ENCODE results near the gene ADGRF4. TPM values are rescaled to one million over a fixed set of nuclear protein-coding genes. Genes with fewer than 3 reads are reported as not detected.
"Not testable (repeated sequence)": the region's sequence is repeated elsewhere in the genome, so short reads cannot be mapped to it uniquely, and the experiment has no call there.

The ADGRF4 gene
- total RNA-seq, 1 experiment from 2014 or later = not detected

GRCh38 chr6:47733879-47734558, 35.6 kb downstream of the ADGRF4 start:
- no peak for DNase-seq (ENCODE audit: low read depth in 1 of 2, low spot score in 2 of 2)
- H3K9me3 ChIP-seq (replicated peaks) = no peaks in the 10 kb centered on the region
- no peaks in the 10 kb centered on the region for H3K4me1 ChIP-seq (replicated peaks)
- no peaks in the 10 kb centered on the region for H3K36me3 ChIP-seq
- H3K27ac ChIP-seq = no peak overlapping the region
- no peaks in the 10 kb centered on the region for H3K27me3 ChIP-seq (replicated peaks)
- no peak overlapping the region for H3K4me3 ChIP-seq

GRCh38 chr6:47734831-47735481, 36.6 kb downstream of the ADGRF4 start:
- Histone ChIP-seq H3K36me3 (no peaks in the 10 kb centered on the region), H3K9me3 (replicated peaks) (no peaks in the 10 kb centered on the region), H3K27me3 (replicated peaks) (no peaks in the 10 kb centered on the region), H3K4me3 (no peak overlapping the region), H3K27ac (no peak overlapping the region), H3K4me1 (replicated peaks) (no peaks in the 10 kb centered on the region)
- no peak for DNase-seq (ENCODE audit: low read depth in 1 of 2, low spot score in 2 of 2)

- DNase-seq (ENCODE audit: low read depth in 1 of 2, low spot score in 2 of 2) = no peak
Observed at GRCh38 chr6:47736083-47736700, 37.8 kb downstream of the ADGRF4 start.

GRCh38 chr6:47737406-47737805, 39.0 kb downstream of the ADGRF4 start:
- no peak overlapping the region for H3K4me3 ChIP-seq
- no peaks in the 10 kb centered on the region for H3K4me1 ChIP-seq (replicated peaks)
- H3K9me3 ChIP-seq (replicated peaks) = no peaks in the 10 kb centered on the region
- H3K36me3 ChIP-seq = no peaks in the 10 kb centered on the region
- no peak for DNase-seq (ENCODE audit: low read depth in 1 of 2, low spot score in 2 of 2)
- no peak overlapping the region for H3K27ac ChIP-seq
- H3K27me3 ChIP-seq (replicated peaks) = no peaks in the 10 kb centered on the region

More at GRCh38 chr6:47736083-47736700, 37.8 kb downstream of the ADGRF4 start:
- Histone ChIP-seq H3K27ac (no peak overlapping the region), H3K9me3 (replicated peaks) (no peaks in the 10 kb centered on the region), H3K36me3 (no peaks in the 10 kb centered on the region), H3K4me1 (replicated peaks) (no peaks in the 10 kb centered on the region), H3K4me3 (no peak overlapping the region), H3K27me3 (replicated peaks) (no peaks in the 10 kb centered on the region)

GRCh38 chr6:47740714-47741113, 42.3 kb downstream of the ADGRF4 start:
- no peaks in the 10 kb centered on the region for H3K27me3 ChIP-seq (replicated peaks)
- H3K27ac ChIP-seq = no peak overlapping the region
- H3K4me1 ChIP-seq (replicated peaks) = no peaks in the 10 kb centered on the region
- no peak for DNase-seq (ENCODE audit: low read depth in 1 of 2, low spot score in 2 of 2)
- H3K9me3 ChIP-seq (replicated peaks) = no peaks in the 10 kb centered on the region
- H3K4me3 ChIP-seq = no peak overlapping the region
- no peaks in the 10 kb centered on the region for H3K36me3 ChIP-seq

- no peak for DNase-seq (ENCODE audit: low read depth in 1 of 2, low spot score in 2 of 2)
- Histone ChIP-seq H3K36me3 (no peaks in the 10 kb centered on the region), H3K4me3 (no peak overlapping the region), H3K9me3 (replicated peaks) (no peaks in the 10 kb centered on the region), H3K4me1 (replicated peaks) (no peaks in the 10 kb centered on the region), H3K27ac (no peak overlapping the region), H3K27me3 (replicated peaks) (no peaks in the 10 kb centered on the region)
Observed at GRCh38 chr6:47741807-47742206, 43.4 kb downstream of the ADGRF4 start.

GRCh38 chr6:47743744-47744143, 45.4 kb downstream of the ADGRF4 start:
- no peak for DNase-seq (ENCODE audit: low read depth in 1 of 2, low spot score in 2 of 2)

GRCh38 chr6:47745269-47745668, 46.9 kb downstream of the ADGRF4 start:
- H3K36me3 ChIP-seq; H3K27ac ChIP-seq; H3K4me1 ChIP-seq (replicated peaks); H3K4me3 ChIP-seq; H3K9me3 ChIP-seq (replicated peaks); DNase-seq (ENCODE audit: low read depth in 1 of 2, low spot score in 2 of 2); H3K27me3 ChIP-seq (replicated peaks): not testable (repeated sequence)

More at GRCh38 chr6:47743744-47744143, 45.4 kb downstream of the ADGRF4 start:
- Histone ChIP-seq H3K4me1 (replicated peaks) (no peaks in the 10 kb centered on the region), H3K4me3 (no peak overlapping the region), H3K27me3 (replicated peaks) (no peaks in the 10 kb centered on the region), H3K36me3 (no peaks in the 10 kb centered on the region), H3K9me3 (replicated peaks) (no peaks in the 10 kb centered on the region), H3K27ac (no peak overlapping the region)

- Histone ChIP-seq H3K4me3 (no peak overlapping the region), H3K27ac (no peak overlapping the region), H3K27me3 (replicated peaks) (no peaks in the 10 kb centered on the region), H3K9me3 (replicated peaks) (no peaks in the 10 kb centered on the region), H3K4me1 (replicated peaks) (no peaks in the 10 kb centered on the region), H3K36me3 (no peaks in the 10 kb centered on the region)
- no peak for DNase-seq (ENCODE audit: low read depth in 1 of 2, low spot score in 2 of 2)
Observed at GRCh38 chr6:47749757-47750156, 51.4 kb downstream of the ADGRF4 start.

- Histone ChIP-seq H3K27ac (no peak overlapping the region), H3K9me3 (replicated peaks) (no peaks in the 10 kb centered on the region), H3K27me3 (replicated peaks) (no peaks in the 10 kb centered on the region), H3K4me3 (no peak overlapping the region), H3K4me1 (replicated peaks) (no peaks in the 10 kb centered on the region), H3K36me3 (no peaks in the 10 kb centered on the region)
- no peak for DNase-seq (ENCODE audit: low read depth in 1 of 2, low spot score in 2 of 2)
Observed at GRCh38 chr6:47752801-47753200, 54.4 kb downstream of the ADGRF4 start.

GRCh38 chr6:47759364-47759763, 61.0 kb downstream of the ADGRF4 start:
- H3K27ac ChIP-seq = no peak overlapping the region
- no peak overlapping the region for H3K4me3 ChIP-seq
- H3K4me1 ChIP-seq (replicated peaks) = no peaks in the 10 kb centered on the region
- H3K27me3 ChIP-seq (replicated peaks) = no peaks in the 10 kb centered on the region
- H3K9me3 ChIP-seq (replicated peaks) = no peaks in the 10 kb centered on the region
- DNase-seq (ENCODE audit: low read depth in 1 of 2, low spot score in 2 of 2) = no peak
- no peaks in the 10 kb centered on the region for H3K36me3 ChIP-seq

- H3K27me3 ChIP-seq (replicated peaks) = no peaks in the 10 kb centered on the region
- no peak overlapping the region for H3K4me3 ChIP-seq
- no peak for DNase-seq (ENCODE audit: low read depth in 1 of 2, low spot score in 2 of 2)
- no peaks in the 10 kb centered on the region for H3K4me1 ChIP-seq (replicated peaks)
- no peaks in the 10 kb centered on the region for H3K9me3 ChIP-seq (replicated peaks)
- H3K36me3 ChIP-seq = no peaks in the 10 kb centered on the region
- H3K27ac ChIP-seq = no peak overlapping the region
Observed at GRCh38 chr6:47762502-47762901, 64.1 kb downstream of the ADGRF4 start.

GRCh38 chr6:47766445-47766844, 68.1 kb downstream of the ADGRF4 start:
- no peak overlapping the region for H3K4me3 ChIP-seq
- no peaks in the 10 kb centered on the region for H3K4me1 ChIP-seq (replicated peaks)
- H3K27ac ChIP-seq = no peak overlapping the region
- no peaks in the 10 kb centered on the region for H3K36me3 ChIP-seq
- no peaks in the 10 kb centered on the region for H3K27me3 ChIP-seq (replicated peaks)
- no peak for DNase-seq (ENCODE audit: low read depth in 1 of 2, low spot score in 2 of 2)
- H3K9me3 ChIP-seq (replicated peaks) = no peaks in the 10 kb centered on the region

- Histone ChIP-seq H3K27ac (no peak overlapping the region), H3K36me3 (no peaks in the 10 kb centered on the region), H3K9me3 (replicated peaks) (no peaks in the 10 kb centered on the region), H3K4me3 (no peak overlapping the region), H3K27me3 (replicated peaks) (no peaks in the 10 kb centered on the region), H3K4me1 (replicated peaks) (no peaks in the 10 kb centered on the region)
- no peak for DNase-seq (ENCODE audit: low read depth in 1 of 2, low spot score in 2 of 2)
Observed at GRCh38 chr6:47767102-47767501, 68.7 kb downstream of the ADGRF4 start.
